Fibroblast of villous mesenchyme (primary cell): ENCODE results near the gene CCDC102B. TPM values are rescaled to one million over a fixed set of nuclear protein-coding genes. Genes with fewer than 3 reads are reported as not detected.
A peak's percentile ranks its signal among the peaks of the same experiment; 100 is the strongest.

Source experiments
- DNase-seq: peaks from one replicate; pipeline ENCODE4 v3.0.0-alpha.2; 2010; ENCODE audit warnings: low read depth
- H3K4me3 ChIP-seq: 2 replicates; pipeline ENCODE4 v1.5.1; 2011; ENCODE audit warnings: low read depth, mild to moderate bottlenecking, low read length
- CTCF ChIP-seq: IDR thresholded peaks from 2 replicates; pipeline ENCODE4 v1.5.1; 2012; ENCODE audit warnings: low read depth, mild to moderate bottlenecking, low read length; ENCODE audit not compliant: insufficient read depth
- total RNA-seq: library from RNA; depleted of rRNA; stranded (reverse); fragments of >200 nt; gene quantifications from 2 replicates; pipeline ENCODE4 v1.2.3, GENCODE V29; 2012

The CCDC102B gene
- total RNA-seq, 1 donor, result 10.4 TPM

GRCh38 chr18:68887410-68887809 is 89.5 kb downstream of the CCDC102B start:
- no peak for DNase-seq
- TF ChIP-seq CTCF, result no peak
- no peak overlapping the region for H3K4me3 ChIP-seq

GRCh38 chr18:68893354-68893753 is 95.5 kb downstream of the CCDC102B start:
- no peak for TF ChIP-seq CTCF
- H3K4me3 ChIP-seq, result no peak overlapping the region
- DNase-seq, result peak; percentile 32

- no peak for TF ChIP-seq CTCF
- H3K4me3 ChIP-seq, result no peak overlapping the region
- no peak for DNase-seq
Measured at GRCh38 chr18:68897286-68897685, 99.4 kb downstream of the CCDC102B start.

- no peak overlapping the region for H3K4me3 ChIP-seq
- DNase-seq, result no peak
- TF ChIP-seq CTCF, result no peak
Measured at GRCh38 chr18:68909579-68909978, 111.7 kb downstream of the CCDC102B start.

- no peak for TF ChIP-seq CTCF
Measured at GRCh38 chr18:68915061-68915460, 117.2 kb downstream of the CCDC102B start.

GRCh38 chr18:68916734-68917133 is 118.9 kb downstream of the CCDC102B start:
- no peak for DNase-seq
- TF ChIP-seq CTCF, result no peak
- H3K4me3 ChIP-seq, result no peak overlapping the region

More at GRCh38 chr18:68915061-68915460, 117.2 kb downstream of the CCDC102B start:
- no peak for DNase-seq
- no peak overlapping the region for H3K4me3 ChIP-seq

- no peak for TF ChIP-seq CTCF
- DNase-seq, result no peak
- H3K4me3 ChIP-seq, result no peak overlapping the region
Measured at GRCh38 chr18:68918216-68918615, 120.3 kb downstream of the CCDC102B start.
